Measurements from ENCODE around the gene RAP1GAP2. TPM values are rescaled to one million over a fixed set of nuclear protein-coding genes. Genes with fewer than 3 reads are reported as not detected.

RAP1GAP2 gene
- total RNA-seq, 4 donors from 2014 or later = 4.9 to 12.4 (median 10.0) TPM

DNA sequence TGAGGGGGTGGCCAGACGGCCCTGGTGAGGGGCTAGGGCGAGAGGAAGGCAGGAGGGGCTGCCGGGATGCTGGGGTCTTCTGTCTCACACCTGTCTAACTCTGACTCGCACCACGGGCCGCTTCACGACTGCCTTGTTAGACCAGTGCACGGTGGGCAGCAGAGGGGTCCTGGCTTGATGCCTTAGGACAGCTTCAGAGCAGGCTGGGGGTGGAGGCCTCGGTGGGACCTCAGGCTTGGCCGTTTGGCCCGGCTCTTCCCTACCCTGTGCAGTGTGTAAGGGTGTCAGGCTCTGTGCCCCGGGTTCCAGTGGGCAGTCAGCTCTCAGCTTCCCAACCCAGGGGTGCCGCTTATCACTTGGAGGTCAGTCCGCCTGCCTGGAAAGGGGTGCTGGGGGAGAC, 166.5 kb downstream of the RAP1GAP2 start:
- H3K9me3 ChIP-seq = no peaks in the 10 kb centered on the region
- H3K4me3 ChIP-seq = no peak overlapping the region
- H3K27ac ChIP-seq = no peak overlapping the region
- WGBS, 2 donors = 100% methylated on average over 1 to 3 of the region's 14 CpGs
- H3K27me3 ChIP-seq = no peaks in the 10 kb centered on the region
- no peak for TF ChIP-seq POLR2A (IDR thresholded peaks at IDR 0.05)
- no peak for TF ChIP-seq CTCF (IDR thresholded peaks at IDR 0.05)
- H3K36me3 ChIP-seq = no peaks in the 10 kb centered on the region
- no peak for DNase-seq
- peaks cover 0 to 39% (median 11%) of the 10 kb centered on the region in 3 donors for H3K4me1 ChIP-seq
- intact Hi-C loops (cut with DNase I) = no loop called here

GRCh38 chr17:2963332-2964027, 167.2 kb downstream of the RAP1GAP2 start:
- TF ChIP-seq POLR2A (IDR thresholded peaks at IDR 0.05) (no peak), CTCF (IDR thresholded peaks at IDR 0.05) (no peak)
- intact Hi-C loops (cut with DNase I) = no loop called here
- no peak for DNase-seq
- Histone ChIP-seq H3K27me3 (no peaks in the 10 kb centered on the region), H3K36me3 (no peaks in the 10 kb centered on the region), H3K4me1 (peaks cover 0 to 39% (median 11%) of the 10 kb centered on the region in 3 donors), H3K27ac (no peak overlapping the region), H3K4me3 (no peak overlapping the region), H3K9me3 (no peaks in the 10 kb centered on the region)
- 75 to 87% methylated on average over 4 to 5 of the region's 21 CpGs for WGBS, 2 donors

DNA sequence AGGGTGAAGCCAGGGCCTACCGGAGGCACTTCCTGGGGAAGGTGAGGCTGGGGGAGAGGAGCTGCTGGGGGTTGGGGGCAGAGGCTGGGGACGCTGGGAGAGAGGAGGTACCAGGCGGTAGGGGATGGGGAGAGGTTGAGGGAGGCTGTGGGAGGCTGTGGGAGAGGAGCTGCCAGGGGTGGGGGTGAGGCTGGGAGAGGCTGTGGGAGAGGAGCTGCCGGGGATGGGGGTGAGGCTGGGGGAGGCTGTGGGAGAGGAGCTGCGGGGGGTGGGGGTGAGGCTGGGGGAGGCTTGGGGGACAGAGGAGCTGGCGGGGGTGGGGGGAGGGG, 167.8 kb downstream of the RAP1GAP2 start:
- WGBS, 2 donors = 81% methylated on average over 3 to 5 of the region's 6 CpGs

DNA sequence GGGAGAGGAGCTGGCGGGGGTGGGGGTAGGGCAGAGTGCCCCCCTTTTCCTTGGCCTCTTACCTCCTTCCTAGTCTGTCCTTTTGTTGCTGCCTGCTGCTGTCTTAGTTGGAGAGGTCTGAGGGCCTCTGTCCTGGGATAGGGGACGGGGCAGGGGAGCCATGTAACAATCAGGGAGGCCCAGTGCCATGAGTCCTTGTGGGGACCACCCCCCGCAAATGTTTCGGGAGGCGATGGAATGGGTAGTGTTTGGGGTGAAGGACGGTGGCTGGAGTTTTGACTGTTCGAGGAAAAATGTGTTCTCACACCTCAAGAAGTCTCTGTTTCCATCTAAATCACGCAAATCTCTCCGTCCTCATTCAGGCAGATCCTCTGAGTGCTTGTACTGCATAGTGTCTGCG, 168.1 kb downstream of the RAP1GAP2 start:
- Histone ChIP-seq H3K36me3 (no peaks in the 10 kb centered on the region), H3K27me3 (no peaks in the 10 kb centered on the region), H3K27ac (peak overlapping the region in 2 of 4 donors; percentile 39 to 56), H3K4me3 (no peak overlapping the region), H3K4me1 (peaks cover 0 to 39% (median 11%) of the 10 kb centered on the region in 3 donors), H3K9me3 (no peaks in the 10 kb centered on the region)
- intact Hi-C loops (cut with DNase I) = no loop called here
- TF ChIP-seq POLR2A (IDR thresholded peaks at IDR 0.05) (no peak), CTCF (IDR thresholded peaks at IDR 0.05) (no peak)
- no peak for DNase-seq
- 86% methylated on average over 6 to 10 of the region's 10 CpGs for WGBS, 2 donors

More for the DNA sequence above, 167.8 kb downstream of the RAP1GAP2 start:
- no peak overlapping the region for H3K4me3 ChIP-seq
- H3K27me3 ChIP-seq = no peaks in the 10 kb centered on the region
- no peak overlapping the region for H3K27ac ChIP-seq
- H3K9me3 ChIP-seq = no peaks in the 10 kb centered on the region
- H3K4me1 ChIP-seq = peaks cover 0 to 39% (median 11%) of the 10 kb centered on the region in 3 donors
- H3K36me3 ChIP-seq = no peaks in the 10 kb centered on the region
- no peak for TF ChIP-seq CTCF (IDR thresholded peaks at IDR 0.05)
- TF ChIP-seq POLR2A (IDR thresholded peaks at IDR 0.05) = no peak
- intact Hi-C loops (cut with DNase I) = no loop called here
- no peak for DNase-seq

DNA sequence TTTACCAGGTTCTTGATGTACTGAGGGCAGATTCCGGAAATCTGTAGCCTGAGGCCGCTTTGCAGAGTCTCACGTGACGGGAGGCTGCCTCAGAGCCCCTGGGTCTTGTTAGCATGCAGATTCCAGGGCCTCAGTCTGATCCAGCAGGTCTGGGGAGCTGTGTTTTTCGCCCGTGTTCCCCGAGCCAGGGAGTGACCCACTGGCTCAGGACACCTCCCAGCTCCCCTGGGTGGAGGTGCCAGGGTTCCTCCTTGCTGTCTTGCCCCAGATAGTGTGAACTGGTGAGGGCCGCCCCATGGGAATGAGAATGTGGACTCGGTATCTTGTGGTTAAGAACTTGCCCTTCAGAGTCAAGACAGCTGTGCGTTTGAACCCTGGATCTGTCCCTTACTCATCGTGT, 168.6 kb downstream of the RAP1GAP2 start:
- H3K27ac ChIP-seq = peak overlapping the region in 3 of 4 donors; percentile 39 to 56 (median 44)
- H3K4me1 ChIP-seq = peaks cover 0 to 37% (median 8%) of the 10 kb centered on the region in 3 donors
- TF ChIP-seq CTCF (IDR thresholded peaks at IDR 0.05) (no peak), POLR2A (IDR thresholded peaks at IDR 0.05) (no peak)
- H3K27me3 ChIP-seq = no peaks in the 10 kb centered on the region
- H3K9me3 ChIP-seq = no peaks in the 10 kb centered on the region
- intact Hi-C loops (cut with DNase I) = no loop called here
- no peak for DNase-seq
- no peak overlapping the region for H3K4me3 ChIP-seq
- no peaks in the 10 kb centered on the region for H3K36me3 ChIP-seq
- 88 to 93% methylated on average over 6 to 8 of the region's 11 CpGs for WGBS, 2 donors
